Osteocyte (in vitro differentiated cells): ENCODE data around the gene MIAT. TPM values are rescaled to one million over a fixed set of nuclear protein-coding genes. Genes with fewer than 3 reads are reported as not detected.

Experiments used
- DNase-seq: peaks from one replicate; pipeline ENCODE4 v3.0.0; 2021; ENCODE audit warnings: mixed read lengths; ENCODE audit not compliant: unreplicated experiment; ENCODE audit errors: extremely low spot score
- H3K27ac Mint-ChIP-seq: one replicate; pipeline ENCODE4 v1.8.0; 2021; ENCODE audit warnings: mild to moderate bottlenecking, mixed read lengths; ENCODE audit not compliant: unreplicated experiment
- H3K27me3 Mint-ChIP-seq: one replicate; pipeline ENCODE4 v1.8.0; 2021; ENCODE audit warnings: mixed read lengths; ENCODE audit not compliant: unreplicated experiment
- H3K36me3 Mint-ChIP-seq: one replicate; pipeline ENCODE4 v1.8.0; 2021; ENCODE audit warnings: mixed read lengths; ENCODE audit not compliant: unreplicated experiment
- H3K4me1 Mint-ChIP-seq: one replicate; pipeline ENCODE4 v1.8.0; 2021; ENCODE audit warnings: mixed read lengths; ENCODE audit not compliant: unreplicated experiment
- H3K4me3 Mint-ChIP-seq: one replicate; pipeline ENCODE4 v1.8.0; 2021; ENCODE audit warnings: mild to moderate bottlenecking, moderate library complexity, mixed read lengths; ENCODE audit not compliant: unreplicated experiment
- H3K9me3 Mint-ChIP-seq: one replicate; pipeline ENCODE4 v1.8.0; 2021; ENCODE audit warnings: mixed read lengths; ENCODE audit not compliant: unreplicated experiment
- total RNA-seq: library from RNA; stranded (reverse); gene quantifications from 2 replicates; pipeline ENCODE4 v1.2.1, GENCODE V29; 2021
- TF ChIP-seq, protein P1 (sequence below): fragments of 200-600 bp; sonication (generic); IDR thresholded peaks from 2 replicates; pipeline ENCODE4 v1.5.0; 2021; ENCODE audit warnings: antibody characterized with exemption, mild to moderate bottlenecking, moderate library complexity

MIAT gene
- total RNA-seq, 1 donor from 2014 or later = 3.3 TPM

DNA sequence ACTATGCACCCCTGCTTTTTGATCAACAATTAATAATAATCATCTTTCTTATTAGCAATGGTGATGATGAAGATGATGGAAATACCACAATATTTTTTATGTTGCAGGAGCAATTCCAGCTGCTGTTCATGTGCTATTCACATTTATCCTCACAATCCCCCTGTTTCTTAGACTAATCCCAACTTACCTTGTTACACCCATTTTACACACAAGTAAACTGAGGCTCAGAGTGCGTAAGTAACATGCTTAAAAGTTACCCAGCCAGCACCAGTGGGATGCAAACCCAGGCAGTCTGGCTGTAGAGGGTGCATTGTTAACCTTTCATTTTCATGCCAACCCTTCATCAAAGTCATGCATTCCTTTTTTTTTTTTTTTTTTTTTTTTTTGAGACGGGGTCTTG is 37.2 kb upstream of the MIAT start:
- Mint-ChIP-seq H3K9me3 (peaks cover 4% of the 10 kb centered on the region), H3K27ac (no peak overlapping the region), H3K36me3 (no peaks in the 10 kb centered on the region), H3K4me3 (no peak overlapping the region), H3K27me3 (peaks cover 45% of the 10 kb centered on the region), H3K4me1 (peaks cover 5% of the 10 kb centered on the region)
- TF ChIP-seq, protein P1, sequence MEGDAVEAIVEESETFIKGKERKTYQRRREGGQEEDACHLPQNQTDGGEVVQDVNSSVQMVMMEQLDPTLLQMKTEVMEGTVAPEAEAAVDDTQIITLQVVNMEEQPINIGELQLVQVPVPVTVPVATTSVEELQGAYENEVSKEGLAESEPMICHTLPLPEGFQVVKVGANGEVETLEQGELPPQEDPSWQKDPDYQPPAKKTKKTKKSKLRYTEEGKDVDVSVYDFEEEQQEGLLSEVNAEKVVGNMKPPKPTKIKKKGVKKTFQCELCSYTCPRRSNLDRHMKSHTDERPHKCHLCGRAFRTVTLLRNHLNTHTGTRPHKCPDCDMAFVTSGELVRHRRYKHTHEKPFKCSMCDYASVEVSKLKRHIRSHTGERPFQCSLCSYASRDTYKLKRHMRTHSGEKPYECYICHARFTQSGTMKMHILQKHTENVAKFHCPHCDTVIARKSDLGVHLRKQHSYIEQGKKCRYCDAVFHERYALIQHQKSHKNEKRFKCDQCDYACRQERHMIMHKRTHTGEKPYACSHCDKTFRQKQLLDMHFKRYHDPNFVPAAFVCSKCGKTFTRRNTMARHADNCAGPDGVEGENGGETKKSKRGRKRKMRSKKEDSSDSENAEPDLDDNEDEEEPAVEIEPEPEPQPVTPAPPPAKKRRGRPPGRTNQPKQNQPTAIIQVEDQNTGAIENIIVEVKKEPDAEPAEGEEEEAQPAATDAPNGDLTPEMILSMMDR = no peak
- DNase-seq = no peak

DNA sequence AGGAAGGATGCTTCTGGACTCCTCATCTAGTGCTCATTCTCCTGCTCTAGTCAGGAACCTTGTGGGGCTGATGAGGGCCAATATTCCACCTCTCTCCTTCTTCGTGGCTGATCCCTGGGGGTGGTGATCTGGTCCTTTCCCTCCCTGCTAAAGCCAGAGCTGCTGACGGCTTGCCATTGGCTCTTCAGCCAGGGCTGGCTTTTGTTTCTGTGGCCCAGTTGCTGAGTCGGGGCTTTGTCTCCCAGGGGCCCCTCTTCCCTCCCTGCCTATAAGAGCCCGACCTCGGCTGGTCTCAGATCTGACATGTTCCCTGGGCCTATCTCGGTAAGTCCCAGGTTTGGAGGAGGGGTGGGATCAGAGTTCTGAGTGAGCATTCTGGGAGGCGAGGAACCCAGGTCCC is 35.7 kb upstream of the MIAT start, which contains the start of gene CRYBA4:
Gene CRYBA4 (plus strand): TSS at position 301 of the 400 bp plus-strand sequence. CDS start 634 bp downstream, outside the sequence.
- TF ChIP-seq, protein P1 = no peak
- Mint-ChIP-seq H3K27ac (no peak within 1 kb of the TSS), H3K36me3 (no peaks in the 10 kb centered on the region), H3K4me1 (peaks cover 5% of the 10 kb centered on the region), H3K4me3 (no peak within 1 kb of the TSS), H3K27me3 (peaks cover 40% of the 10 kb centered on the region), H3K9me3 (peaks cover 4% of the 10 kb centered on the region)
- DNase-seq = no peak

DNA sequence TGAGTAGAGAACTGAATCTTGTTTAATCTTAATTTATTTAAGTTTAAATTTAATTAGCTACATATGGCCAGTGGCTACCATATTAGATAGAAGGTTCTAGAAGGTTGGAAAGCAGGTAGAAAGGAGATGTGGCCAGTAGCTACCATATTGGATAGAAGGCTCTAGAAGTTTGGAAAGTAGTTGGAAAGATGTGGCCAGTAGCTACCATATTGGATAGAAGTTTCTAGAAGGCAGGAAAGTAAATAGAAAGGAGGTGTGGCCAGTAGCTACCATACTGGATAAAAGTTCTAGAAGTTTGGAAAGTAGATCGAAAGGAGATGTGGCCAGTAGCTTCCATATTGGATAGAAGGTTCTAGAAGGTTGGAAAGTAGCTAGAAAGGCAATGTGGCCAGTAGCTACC is 33.4 kb upstream of the MIAT start:
- H3K27ac Mint-ChIP-seq = no peak overlapping the region
- peaks cover 4% of the 10 kb centered on the region for H3K9me3 Mint-ChIP-seq
- H3K27me3 Mint-ChIP-seq = peaks cover 44% of the 10 kb centered on the region
- no peak for DNase-seq
- no peak overlapping the region for H3K4me3 Mint-ChIP-seq
- TF ChIP-seq, protein P1 = no peak
- no peaks in the 10 kb centered on the region for H3K36me3 Mint-ChIP-seq
- H3K4me1 Mint-ChIP-seq = no peaks in the 10 kb centered on the region

DNA sequence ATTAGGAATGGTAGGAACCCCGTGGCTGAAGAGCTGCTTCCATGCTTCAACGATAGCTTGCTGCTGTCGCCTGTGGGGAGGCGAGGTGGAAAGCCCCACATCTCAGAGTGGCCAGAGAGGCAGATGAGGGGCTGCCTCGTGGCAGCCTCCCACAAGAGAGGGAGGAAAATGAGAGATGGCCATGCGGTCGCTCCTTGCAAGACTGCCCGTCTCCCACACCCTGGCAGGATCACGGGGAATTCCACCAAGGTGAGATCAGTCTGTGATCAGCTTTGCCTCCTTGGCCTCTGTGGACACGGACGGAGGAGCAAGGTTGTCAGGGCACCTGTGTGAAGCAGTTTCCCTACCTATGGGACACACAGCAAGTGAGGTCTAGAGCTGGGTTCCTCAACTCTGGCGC is 32.6 kb upstream of the MIAT start:
- H3K9me3 Mint-ChIP-seq = peaks cover 4% of the 10 kb centered on the region
- TF ChIP-seq, protein P1 = no peak

DNA sequence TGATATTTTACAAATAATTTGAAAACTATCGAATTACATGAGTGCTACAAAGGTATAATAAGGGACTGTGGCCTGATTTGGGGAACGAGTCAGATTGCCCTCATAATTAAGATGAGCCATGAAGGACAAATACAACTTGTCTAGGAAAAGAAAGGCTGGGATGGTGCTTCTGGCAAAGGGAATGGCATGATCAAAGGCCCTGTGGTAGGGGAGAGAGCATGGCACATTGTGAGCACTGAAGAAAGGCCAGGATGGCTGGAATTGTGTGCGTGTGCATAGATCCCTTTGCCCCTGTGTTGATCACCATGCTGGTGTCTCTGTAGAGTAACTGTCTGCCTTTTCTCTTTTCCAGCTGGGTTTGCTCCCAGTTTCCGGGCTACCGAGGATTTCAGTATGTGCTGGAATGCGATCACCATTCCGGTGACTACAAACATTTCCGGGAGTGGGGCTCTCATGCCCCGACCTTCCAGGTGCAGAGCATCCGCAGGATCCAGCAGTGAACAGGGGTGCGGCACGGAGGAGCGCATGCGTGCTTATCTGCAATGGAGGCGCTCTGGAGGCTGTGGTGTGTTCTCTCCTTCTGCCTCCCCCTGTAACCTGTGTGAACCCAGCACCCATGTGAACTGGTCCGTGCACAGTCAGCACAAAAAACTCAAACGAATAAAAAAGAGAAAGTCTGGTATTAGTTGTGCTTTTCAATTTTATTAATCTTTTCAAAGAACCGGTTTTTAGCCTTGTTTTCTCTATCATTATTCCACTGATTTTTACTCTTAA is 27.2 kb upstream of the MIAT start:
- H3K4me1 Mint-ChIP-seq = no peaks in the 10 kb centered on the region
- H3K27ac Mint-ChIP-seq = no peak overlapping the region
- H3K36me3 Mint-ChIP-seq = no peaks in the 10 kb centered on the region
- H3K4me3 Mint-ChIP-seq = no peak overlapping the region
- peaks cover 45% of the 10 kb centered on the region for H3K27me3 Mint-ChIP-seq
- peaks cover 10% of the 10 kb centered on the region for H3K9me3 Mint-ChIP-seq
- no peak for DNase-seq
- TF ChIP-seq, protein P1 = no peak

More for the DNA sequence above, 32.6 kb upstream of the MIAT start:
- no peak for DNase-seq
- Mint-ChIP-seq H3K36me3 (no peaks in the 10 kb centered on the region), H3K4me3 (no peak overlapping the region), H3K27ac (no peak overlapping the region), H3K27me3 (peaks cover 42% of the 10 kb centered on the region), H3K4me1 (no peaks in the 10 kb centered on the region)
